ENCODE data around the gene RAC2. TPM values are rescaled to one million over a fixed set of nuclear protein-coding genes. Genes with fewer than 3 reads are reported as not detected.

The RAC2 gene
- total RNA-seq, 6 donors from 2014 or later = 22.1 to 126 (median 65.2) TPM

- WGBS, 2 donors = 79 to 82% methylated on average over 13 of the region's 13 CpGs
- Histone ChIP-seq H3K27me3 (no peaks in the 10 kb centered on the region), H3K4me1 (no peaks in the 10 kb centered on the region), H3K9me3 (no peaks in the 10 kb centered on the region), H3K4me3 (no peak overlapping the region), H3K27ac (no peak overlapping the region), H3K36me3 (no peaks in the 10 kb centered on the region)
- ATAC-seq (ENCODE audit: low FRiP score in 2 of 2) (no peak), DNase-seq (no peak)
- no peak for TF ChIP-seq POLR2A (IDR thresholded peaks at IDR 0.05)
- no peak for TF ChIP-seq POLR2AphosphoS5 (IDR thresholded peaks at IDR 0.05)
These were observed 29.9 kb downstream of the RAC2 start for GRCh38 chr22:37213941-37214730.

GRCh38 chr22:37213218-37213855, 30.7 kb downstream of the RAC2 start:
- Histone ChIP-seq H3K36me3 (no peaks in the 10 kb centered on the region), H3K9me3 (no peaks in the 10 kb centered on the region), H3K4me3 (no peak overlapping the region), H3K4me1 (no peaks in the 10 kb centered on the region), H3K27me3 (no peaks in the 10 kb centered on the region), H3K27ac (no peak overlapping the region)
- WGBS, 2 donors = 88 to 97% methylated on average over 18 of the region's 18 CpGs
- DNase-seq (no peak), ATAC-seq (ENCODE audit: low FRiP score in 2 of 2) (no peak)
- TF ChIP-seq POLR2AphosphoS5 (IDR thresholded peaks at IDR 0.05) = no peak
- TF ChIP-seq POLR2A (IDR thresholded peaks at IDR 0.05) = no peak
- TF ChIP-seq CTCF (IDR thresholded peaks at IDR 0.05) = no peak
- TF ChIP-seq EP300 (IDR thresholded peaks at IDR 0.05) = no peak

GRCh38 chr22:37212174-37212906, 31.7 kb downstream of the RAC2 start, which contains the start of gene SSTR3:
Gene SSTR3 (minus strand): TSS chr22:37212477. CDS start chr22:37207803, 4,674 bp downstream.
- TF ChIP-seq CTCF (IDR thresholded peaks at IDR 0.05) = no peak
- TF ChIP-seq POLR2A (IDR thresholded peaks at IDR 0.05) = no peak
- TF ChIP-seq POLR2AphosphoS5 (IDR thresholded peaks at IDR 0.05) = no peak
- no peak for TF ChIP-seq EP300 (IDR thresholded peaks at IDR 0.05)
- no peak within 1 kb of the TSS for H3K4me3 ChIP-seq
- 30 to 34% methylated on average over 14 to 22 of the region's 23 CpGs for WGBS, 2 donors
- H3K27me3 ChIP-seq = no peaks in the 10 kb centered on the region
- no peaks in the 10 kb centered on the region for H3K9me3 ChIP-seq
- no peaks in the 10 kb centered on the region for H3K36me3 ChIP-seq
- no peaks in the 10 kb centered on the region for H3K4me1 ChIP-seq
- no peak within 1 kb of the TSS for H3K27ac ChIP-seq
- DNase-seq = peak in 1 of 2 donors; percentile 75
- peak in 1 of 2 donors; percentile 27 for ATAC-seq (ENCODE audit: low FRiP score in 2 of 2)

- Histone ChIP-seq H3K9me3 (no peaks in the 10 kb centered on the region), H3K27me3 (no peaks in the 10 kb centered on the region), H3K36me3 (no peaks in the 10 kb centered on the region), H3K27ac (no peak overlapping the region), H3K4me1 (no peaks in the 10 kb centered on the region), H3K4me3 (no peak overlapping the region)
- whole genome bisulfite sequencing, 2 donors = 63 to 75% methylated on average over 6 of the region's 6 CpGs
- TF ChIP-seq EP300 (IDR thresholded peaks at IDR 0.05) (no peak), POLR2A (IDR thresholded peaks at IDR 0.05) (no peak), POLR2AphosphoS5 (IDR thresholded peaks at IDR 0.05) (no peak), CTCF (IDR thresholded peaks at IDR 0.05) (no peak)
- DNase-seq (no peak), ATAC-seq (ENCODE audit: low FRiP score in 2 of 2) (peak in 1 of 2 donors; percentile 6)
These were observed 32.2 kb downstream of the RAC2 start for GRCh38 chr22:37211866-37212173.
